Measurements from ENCODE around the gene GNB2. TPM values are rescaled to one million over a fixed set of nuclear protein-coding genes. Genes with fewer than 3 reads are reported as not detected.

GNB2 gene
- total and polyA plus RNA-seq, 2 of the 13 experiments (the other 11 are each of a cell fraction or from before 2014, with no cell fraction given) = 48.3 to 67.1 TPM

GRCh38 chr7:100641463-100641859 is 32.1 kb upstream of the GNB2 start, which contains the start of gene TFR2 (continued):
- TF ChIP-seq ZNF609 (CRISPR knock-in tag; IDR thresholded peaks at IDR 0.05; ENCODE audit: borderline replicate concordance) = peak; percentile 66; the same call in 1 of the 2 replicates
- peak; percentile 43; the same call in 1 of the 2 replicates for TF ChIP-seq FOSL2 (CRISPR knock-in tag; IDR thresholded peaks at IDR 0.05)
- 0 out of 2 replicates have a peak, but pooled peaks have one; percentile 62 for TF ChIP-seq HOXA3 (CRISPR knock-in tag; IDR thresholded peaks at IDR 0.05)
- TF ChIP-seq ZNF549 (CRISPR knock-in tag; IDR thresholded peaks at IDR 0.05) = no peak
- TF ChIP-seq USF2 (IDR thresholded peaks at IDR 0.05; ENCODE audit: low read depth, low read length) = no peak
- TF ChIP-seq USF2 (CRISPR knock-in tag; IDR thresholded peaks at IDR 0.05; ENCODE audit: borderline replicate concordance) = no peak
- peak in 1 of 2 experiments; percentile 79; a peak in 2 of 4 replicates for TF ChIP-seq EP300 (IDR thresholded peaks at IDR 0.05; ENCODE audit: low read depth in 2 of 2, low read length in 2 of 2)
- peak; percentile 68; the same call in 1 of the 2 replicates for TF ChIP-seq EP300 (CRISPR knock-in tag; IDR thresholded peaks at IDR 0.05; ENCODE audit: borderline replicate concordance)
- peak; percentile 60 for TF ChIP-seq FOXP4 (CRISPR knock-in tag; IDR thresholded peaks at IDR 0.05)
- TF ChIP-seq HIVEP1 (CRISPR knock-in tag; IDR thresholded peaks at IDR 0.05) = no peak
- peak; percentile 99 for TF ChIP-seq ZSCAN25 (CRISPR knock-in tag; IDR thresholded peaks at IDR 0.05)
- no peak for TF ChIP-seq GATA4 (IDR thresholded peaks at IDR 0.05; ENCODE audit: borderline replicate concordance, low read depth)
- TF ChIP-seq ZNF264 (CRISPR knock-in tag; IDR thresholded peaks at IDR 0.05) = 0 out of 2 replicates have a peak, but pooled peaks have one; percentile 21
- peak; percentile 59; the same call in 1 of the 2 replicates for TF ChIP-seq ATF2 (CRISPR knock-in tag; IDR thresholded peaks at IDR 0.05)
- TF ChIP-seq ZNF615 (CRISPR knock-in tag; IDR thresholded peaks at IDR 0.05; ENCODE audit: borderline replicate concordance) = no peak
- TF ChIP-seq DBP (CRISPR knock-in tag; IDR thresholded peaks at IDR 0.05; ENCODE audit: not compliant biosample characterization) = no peak
- TF ChIP-seq CENPBD1 (CRISPR knock-in tag; IDR thresholded peaks at IDR 0.05; ENCODE audit: borderline replicate concordance, low read depth) = no peak
- TF ChIP-seq ZNF331 (CRISPR knock-in tag; IDR thresholded peaks at IDR 0.05) = peak; percentile 71
